ENCODE measurements around the gene ZBTB40. TPM values are rescaled to one million over a fixed set of nuclear protein-coding genes. Genes with fewer than 3 reads are reported as not detected.

The ZBTB40 gene
- total RNA-seq, 6 experiments from 2014 or later: 8.8 to 12.2 (median 10.7) TPM

- Mint-ChIP-seq H3K27me3 (ENCODE audit: insufficient read depth) (peaks cover 8% of the 10 kb centered on the region), H3K4me1 (ENCODE audit: low read depth) (no peaks in the 10 kb centered on the region), H3K27ac (no peak overlapping the region), H3K36me3 (ENCODE audit: low read depth) (no peaks in the 10 kb centered on the region), H3K4me3 (no peak overlapping the region), H3K9me3 (no peaks in the 10 kb centered on the region)
- DNase-seq: no peak
- TF ChIP-seq CTCF (IDR thresholded peaks at IDR 0.05): no peak
These were observed 19.7 kb upstream of the ZBTB40 start for GRCh38 chr1:22431965-22432364.

GRCh38 chr1:22434717-22435116 lies 16.9 kb upstream of the ZBTB40 start:
- no peak for TF ChIP-seq CTCF (IDR thresholded peaks at IDR 0.05)
- no peak overlapping the region for H3K27ac Mint-ChIP-seq
- H3K4me1 Mint-ChIP-seq (ENCODE audit: low read depth): no peaks in the 10 kb centered on the region
- DNase-seq: no peak
- no peak overlapping the region for H3K4me3 Mint-ChIP-seq
- peaks cover 7% of the 10 kb centered on the region for H3K36me3 Mint-ChIP-seq (ENCODE audit: low read depth)
- H3K9me3 Mint-ChIP-seq: peaks cover 6% of the 10 kb centered on the region
- peaks cover 10% of the 10 kb centered on the region for H3K27me3 Mint-ChIP-seq (ENCODE audit: insufficient read depth)

GRCh38 chr1:22436948-22437347 lies 14.7 kb upstream of the ZBTB40 start:
- no peak for TF ChIP-seq CTCF (IDR thresholded peaks at IDR 0.05)
- Mint-ChIP-seq H3K9me3 (peaks cover 29% of the 10 kb centered on the region), H3K27ac (no peak overlapping the region), H3K4me3 (no peak overlapping the region), H3K4me1 (ENCODE audit: low read depth) (no peaks in the 10 kb centered on the region), H3K36me3 (ENCODE audit: low read depth) (peaks cover 17% of the 10 kb centered on the region), H3K27me3 (ENCODE audit: insufficient read depth) (peaks cover 12% of the 10 kb centered on the region)
- no peak for DNase-seq

GRCh38 chr1:22437573-22437972 lies 14.1 kb upstream of the ZBTB40 start:
- no peak for DNase-seq
- no peaks in the 10 kb centered on the region for H3K4me1 Mint-ChIP-seq (ENCODE audit: low read depth)
- peaks cover 32% of the 10 kb centered on the region for H3K9me3 Mint-ChIP-seq
- no peak for TF ChIP-seq CTCF (IDR thresholded peaks at IDR 0.05)
- peaks cover 17% of the 10 kb centered on the region for H3K36me3 Mint-ChIP-seq (ENCODE audit: low read depth)
- no peak overlapping the region for H3K27ac Mint-ChIP-seq
- H3K4me3 Mint-ChIP-seq: no peak overlapping the region
- peaks cover 12% of the 10 kb centered on the region for H3K27me3 Mint-ChIP-seq (ENCODE audit: insufficient read depth)

- TF ChIP-seq CTCF (IDR thresholded peaks at IDR 0.05): no peak
- DNase-seq: no peak
- Mint-ChIP-seq H3K27me3 (ENCODE audit: insufficient read depth) (peaks cover 5% of the 10 kb centered on the region; the same call in 1 of the 2 replicates), H3K27ac (no peak overlapping the region), H3K4me3 (no peak overlapping the region), H3K4me1 (ENCODE audit: low read depth) (peaks cover 10% of the 10 kb centered on the region), H3K9me3 (peaks cover 32% of the 10 kb centered on the region), H3K36me3 (ENCODE audit: low read depth) (peaks cover 17% of the 10 kb centered on the region)
These were observed 11.1 kb upstream of the ZBTB40 start for GRCh38 chr1:22440582-22440981.
